CD4-positive, alpha-beta T cell treated with Interleukin-15 for 4 hours (primary cell): Measurements from ENCODE around the gene CRACR2A.

Experiments used
- DNase-seq: peaks from one replicate; pipeline ENCODE4 v3.0.0-alpha.2; 2020; ENCODE audit warnings: low spot score

The CRACR2A gene

DNA sequence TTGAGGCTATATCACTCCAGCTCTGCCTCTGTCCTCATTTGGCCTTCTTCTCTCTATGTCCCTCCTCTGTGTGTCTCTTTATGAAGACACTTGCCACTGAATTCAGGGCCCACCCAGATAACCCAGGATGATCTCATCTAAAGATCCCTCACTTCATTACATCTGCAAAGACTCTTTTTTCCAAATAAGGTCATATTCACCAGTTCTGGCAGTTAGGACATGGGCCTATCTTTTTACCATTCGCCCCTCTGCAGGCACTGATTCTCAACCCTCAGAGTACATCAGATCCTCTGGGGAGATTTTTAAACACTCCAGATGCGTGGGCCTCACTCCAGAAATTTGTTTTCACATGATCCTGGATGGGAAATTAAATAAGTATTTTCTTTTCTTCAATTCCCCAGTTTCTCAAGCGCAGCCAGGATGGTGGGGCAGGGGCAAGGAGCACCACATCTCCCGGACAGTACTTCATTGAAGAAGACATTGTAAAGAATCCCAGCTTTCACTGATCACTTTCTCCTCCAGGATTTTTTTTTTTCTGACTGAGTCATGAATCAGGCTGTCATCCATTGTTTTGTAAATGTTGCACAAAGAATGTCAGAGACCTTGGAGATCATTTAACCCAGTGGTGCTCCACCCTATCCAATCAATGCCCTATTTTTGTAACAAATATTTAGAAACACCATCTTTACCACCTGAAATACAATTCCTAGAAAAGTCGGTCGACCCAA is 27.4 kb downstream of the CRACR2A start:
- DNase-seq: no peak

DNA sequence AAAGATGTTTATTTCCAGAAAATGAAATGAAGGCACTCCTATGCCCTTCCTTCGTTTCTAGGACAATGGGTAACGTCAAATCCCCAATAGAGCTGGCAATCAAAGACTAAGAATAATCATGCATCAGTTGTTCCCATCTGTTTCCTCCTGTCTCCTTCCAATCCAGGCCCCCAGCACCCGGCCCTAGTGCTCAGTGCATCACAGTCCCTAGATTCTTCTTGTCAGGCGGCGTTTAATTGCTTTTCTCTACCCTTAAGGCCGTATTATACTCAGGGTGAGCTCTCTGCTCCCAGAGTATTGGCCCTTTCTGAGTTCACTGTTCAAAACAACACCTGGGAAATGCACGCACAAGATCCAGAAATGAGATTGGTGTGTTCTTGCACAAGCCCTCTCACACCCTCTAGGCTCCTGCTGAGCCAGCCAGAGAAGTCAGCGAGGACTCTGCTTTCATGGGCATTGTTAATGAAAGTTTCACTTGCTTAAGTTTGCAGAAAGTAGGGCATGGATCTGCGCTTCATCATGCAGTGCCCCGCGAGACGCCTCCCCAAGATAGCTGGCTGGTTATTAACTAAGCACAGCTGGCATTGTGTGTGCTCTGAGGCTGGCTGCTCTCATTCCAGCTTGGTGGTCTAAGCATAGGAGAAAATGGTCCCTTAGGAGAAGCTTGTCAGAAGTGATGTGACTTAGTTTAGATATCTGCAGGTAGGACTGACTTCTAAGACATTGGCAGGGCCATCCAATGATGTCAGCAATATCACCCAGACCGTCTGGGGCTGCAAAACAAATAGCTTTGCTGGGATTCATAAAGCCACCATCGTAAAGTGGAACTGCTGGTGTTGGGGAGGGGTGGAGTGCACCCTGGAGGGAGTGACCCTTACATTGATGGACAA is 28.7 kb downstream of the CRACR2A start:
- DNase-seq: no peak

DNA sequence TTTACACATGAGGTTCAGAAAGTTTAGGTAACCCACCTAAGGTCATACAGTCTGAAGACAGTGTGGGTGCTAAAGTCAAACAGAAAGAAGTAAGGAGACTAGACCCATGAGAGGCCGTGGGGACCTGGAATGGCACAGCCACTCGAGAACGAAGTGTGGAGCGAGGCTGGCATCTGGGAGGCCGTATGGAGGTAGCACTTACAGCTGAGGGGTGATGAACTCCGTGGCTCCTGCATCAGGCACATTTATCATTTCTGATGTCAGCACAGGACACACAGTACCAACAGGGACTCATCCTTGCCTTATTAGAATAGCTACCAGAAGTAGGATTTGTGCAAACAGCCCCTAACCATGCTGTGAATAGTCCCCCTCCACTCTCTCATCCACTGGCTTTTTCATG is 30.5 kb downstream of the CRACR2A start:
- no peak for DNase-seq

DNA sequence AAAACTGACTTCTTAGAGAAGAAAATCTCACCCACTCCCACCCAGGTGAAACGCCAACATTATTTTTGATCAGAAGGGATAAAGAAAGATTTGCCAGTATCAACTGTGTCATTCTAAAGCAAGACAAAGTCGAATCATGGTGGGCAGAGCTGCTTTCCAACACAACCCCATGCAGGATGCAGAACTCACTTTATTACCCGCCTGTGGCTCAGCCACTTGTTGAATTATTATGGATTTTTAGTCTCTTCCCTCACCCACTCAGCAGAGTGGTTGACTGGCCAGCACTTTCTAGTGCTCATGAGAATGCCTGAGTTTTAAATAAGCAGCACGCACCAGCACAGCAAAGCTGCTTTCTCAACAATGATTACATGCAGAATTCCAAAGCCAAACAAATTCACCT is 32.1 kb downstream of the CRACR2A start:
- no peak for DNase-seq

DNA sequence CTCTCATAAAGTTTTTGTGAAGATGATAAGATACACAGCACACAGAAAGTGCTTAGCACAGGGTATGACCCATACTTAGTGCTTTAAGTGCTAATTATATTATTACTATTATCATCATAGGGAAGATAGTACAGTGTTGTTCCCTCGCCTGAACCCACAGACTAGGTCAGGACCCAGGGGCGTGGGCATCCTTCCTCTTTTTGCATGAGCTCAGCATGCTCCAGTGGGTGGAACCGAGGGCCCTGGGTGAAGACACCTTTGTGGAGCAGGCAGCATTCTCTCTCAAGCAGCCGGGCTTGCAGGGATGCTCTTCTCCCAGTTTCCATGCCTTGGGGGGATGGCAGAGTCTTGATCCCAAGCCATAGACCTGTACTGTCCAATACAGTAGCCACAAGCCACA is 34.8 kb downstream of the CRACR2A start:
- peak; percentile 5 for DNase-seq

DNA sequence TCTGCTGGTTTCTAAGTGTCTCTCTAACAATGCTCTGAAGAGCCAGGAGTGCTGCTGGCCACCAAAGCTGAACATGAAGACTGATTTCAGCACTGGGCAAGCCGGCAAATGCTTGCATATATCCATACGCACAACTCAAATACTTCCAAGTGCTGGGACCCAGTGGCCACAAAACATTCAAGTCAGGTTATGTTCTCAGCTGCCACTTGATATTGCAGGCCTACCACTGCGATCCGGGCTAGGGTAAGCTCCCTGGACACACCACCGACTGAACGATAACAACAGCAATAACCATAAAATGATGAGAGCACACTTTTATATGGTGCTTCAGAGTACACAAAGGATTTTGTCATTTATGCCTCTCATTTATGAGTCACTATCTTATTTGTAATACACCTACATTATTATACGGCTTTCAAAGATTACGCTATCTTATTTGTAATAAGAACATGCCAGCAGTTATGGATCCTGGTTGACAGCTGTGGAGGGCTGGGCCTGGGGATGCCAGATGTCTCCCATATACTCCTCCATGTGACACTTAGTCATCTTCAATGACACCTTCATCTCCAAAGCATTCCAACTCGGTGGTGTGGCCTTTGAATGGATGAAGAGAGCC is 35.5 kb downstream of the CRACR2A start:
- DNase-seq: no peak

DNA sequence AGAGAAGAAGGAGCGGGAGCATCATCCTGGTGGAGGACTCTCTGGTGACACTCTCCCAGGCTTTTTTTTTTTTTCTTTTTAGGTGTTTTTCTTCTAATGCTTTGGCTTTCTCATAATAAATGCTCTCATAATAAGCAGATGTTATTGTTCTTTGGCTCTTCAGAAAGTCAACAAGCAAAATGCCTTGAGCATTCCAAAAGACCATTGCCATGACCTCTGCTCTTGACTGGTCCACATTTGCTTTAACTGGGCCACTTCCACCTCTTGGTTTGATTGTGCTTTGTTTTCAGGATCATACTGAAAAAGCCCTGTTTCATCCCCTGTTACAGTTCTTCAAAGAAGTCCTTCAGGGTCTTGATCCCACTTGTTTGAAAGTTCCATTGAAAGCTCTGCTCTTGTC is 36.9 kb downstream of the CRACR2A start:
- DNase-seq: no peak

DNA sequence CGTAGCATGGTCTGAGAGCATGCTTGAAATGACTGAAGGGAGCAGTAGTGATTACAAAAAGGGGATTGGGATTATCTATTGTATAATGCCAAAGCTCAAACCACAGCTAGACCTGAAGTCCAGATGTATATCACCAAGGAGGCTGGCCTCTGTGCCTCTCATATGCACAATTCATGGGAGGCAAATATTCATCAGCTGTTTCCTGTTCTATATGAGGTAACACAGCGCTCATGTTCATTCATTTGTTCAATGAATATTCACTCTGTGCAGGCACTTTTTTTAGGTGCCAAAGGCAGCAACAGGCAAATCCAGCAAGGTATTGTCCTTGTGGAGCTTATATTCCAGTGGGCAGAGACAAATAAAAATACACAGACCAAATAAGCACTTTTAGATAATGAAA is 39.0 kb downstream of the CRACR2A start:
- no peak for DNase-seq

DNA sequence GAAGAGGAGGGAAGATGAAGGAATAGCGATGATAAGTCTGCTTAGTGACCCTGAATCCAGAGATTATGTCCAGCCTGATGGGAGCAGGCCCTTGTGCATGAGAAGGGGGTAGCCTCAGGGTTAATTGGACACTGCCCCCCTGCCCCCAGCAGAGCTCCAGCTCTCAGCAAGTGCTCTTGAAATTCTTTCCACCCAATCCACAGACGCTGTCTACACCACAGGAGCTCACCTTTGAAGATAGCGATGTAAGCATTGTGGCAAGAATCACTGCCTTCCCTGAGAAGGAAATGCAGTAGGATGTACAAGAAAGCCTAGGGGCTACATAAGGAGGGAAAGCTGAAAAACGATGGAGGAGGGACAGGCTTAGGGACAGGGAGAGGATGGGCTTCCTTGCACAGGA is 39.4 kb downstream of the CRACR2A start:
- DNase-seq: no peak

DNA sequence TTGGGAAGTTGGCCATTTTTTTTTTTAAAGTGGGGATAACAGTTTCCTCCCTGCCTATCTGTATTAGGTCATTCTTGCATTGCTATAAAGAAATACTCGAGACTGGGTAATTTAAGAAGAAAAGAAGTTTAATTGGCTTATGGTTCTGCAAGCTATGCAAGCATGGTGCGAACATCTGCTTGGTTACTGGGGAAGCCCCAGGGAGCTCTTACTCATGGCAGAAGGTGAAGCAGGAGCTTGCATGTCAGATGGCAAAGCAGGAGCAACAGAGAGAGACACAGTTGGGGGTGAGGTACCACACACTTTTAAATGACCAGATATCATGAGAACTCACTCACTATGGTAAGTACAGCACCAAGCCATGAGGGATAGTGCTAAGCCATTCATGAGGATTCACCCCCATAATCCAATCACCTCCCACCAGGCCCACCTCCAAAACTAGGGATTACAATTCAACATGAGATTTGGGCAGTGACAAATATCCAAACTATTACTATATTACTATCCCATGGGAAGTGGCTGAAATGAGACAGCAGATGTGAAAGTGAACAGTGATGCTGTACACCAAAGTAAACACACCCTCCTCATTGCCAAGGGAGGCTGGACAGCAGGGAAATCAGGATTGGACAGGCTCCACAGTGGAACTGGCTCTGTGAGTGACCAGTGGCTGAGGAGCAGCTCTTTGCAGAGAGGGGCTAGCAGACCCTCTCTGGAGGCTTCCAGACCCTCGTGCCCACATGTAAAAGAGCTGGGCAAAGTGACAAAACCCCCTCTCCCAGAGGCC is 40.5 kb downstream of the CRACR2A start:
- DNase-seq: no peak

DNA sequence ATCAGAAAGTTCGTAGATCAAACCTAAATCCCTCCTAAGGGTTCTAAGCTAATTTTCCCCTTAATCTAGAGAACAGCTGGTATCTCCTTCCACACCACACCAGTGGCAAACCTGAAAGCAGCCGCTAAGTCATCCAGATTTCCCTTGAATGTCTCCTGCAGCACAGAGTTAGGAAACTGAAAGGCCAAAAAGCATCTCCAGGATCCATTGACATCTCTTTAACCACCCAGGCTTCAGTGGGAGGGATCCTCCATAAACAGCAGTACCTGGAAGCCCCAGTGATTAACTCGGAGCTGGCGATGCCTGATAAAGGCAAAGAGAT is 47.6 kb downstream of the CRACR2A start:
- DNase-seq: no peak

DNA sequence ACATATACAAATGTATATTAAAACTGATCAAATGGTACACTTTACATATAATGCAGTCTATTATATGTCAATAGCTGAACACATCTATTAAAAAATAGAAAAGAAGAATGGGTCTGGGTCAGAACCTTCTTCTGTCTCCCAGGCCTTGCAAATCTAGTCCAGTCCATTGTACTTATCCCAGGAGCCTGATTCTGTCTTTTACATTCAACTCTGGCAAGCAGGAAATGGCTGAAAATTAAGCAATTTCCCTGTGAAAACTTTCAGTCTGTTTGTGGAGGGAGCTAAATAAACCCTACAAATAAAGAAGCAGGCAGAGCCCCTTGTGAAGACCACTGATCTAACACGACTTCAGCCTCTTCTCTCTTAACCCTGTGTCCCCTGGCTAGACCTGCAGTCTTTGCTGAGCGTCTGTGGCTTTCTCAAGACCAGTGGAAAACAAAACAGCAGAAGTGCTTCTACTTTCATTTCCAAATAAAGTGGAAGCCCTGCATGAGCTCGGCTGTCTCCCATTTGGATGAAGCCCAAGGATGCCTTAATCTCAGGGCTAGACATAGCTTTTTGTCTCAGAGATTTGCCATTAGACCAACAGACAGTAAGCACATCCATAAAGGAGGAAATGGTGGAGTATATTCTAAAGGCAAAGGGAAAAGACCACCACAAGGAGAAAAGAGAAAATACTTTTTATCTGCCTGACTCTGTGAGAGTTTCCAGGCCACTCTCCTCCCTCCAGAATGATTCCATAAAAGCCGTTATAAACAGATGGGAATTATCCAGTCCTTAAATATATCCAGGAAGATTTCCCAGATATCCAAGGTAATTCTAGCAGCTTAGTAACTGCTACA is 48.2 kb downstream of the CRACR2A start:
- DNase-seq: no peak

DNA sequence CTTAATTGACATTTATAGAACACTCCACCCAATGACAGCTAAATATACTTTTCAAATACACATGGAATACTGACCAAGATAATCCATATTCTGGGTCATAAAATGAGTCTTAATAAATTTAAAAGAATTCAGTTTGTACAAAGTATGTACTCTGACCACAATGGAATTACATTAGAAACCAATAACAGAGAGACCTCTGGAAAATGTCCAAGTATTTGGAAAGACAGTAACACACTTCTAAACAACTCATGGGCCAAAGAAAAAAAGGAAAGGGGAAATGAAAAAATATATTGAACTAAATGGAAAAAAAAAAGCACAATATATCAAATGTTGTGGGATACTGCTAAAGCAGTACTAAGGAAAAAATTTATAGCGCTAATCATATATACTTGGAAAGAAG is 52.0 kb downstream of the CRACR2A start:
- DNase-seq: no peak

DNA sequence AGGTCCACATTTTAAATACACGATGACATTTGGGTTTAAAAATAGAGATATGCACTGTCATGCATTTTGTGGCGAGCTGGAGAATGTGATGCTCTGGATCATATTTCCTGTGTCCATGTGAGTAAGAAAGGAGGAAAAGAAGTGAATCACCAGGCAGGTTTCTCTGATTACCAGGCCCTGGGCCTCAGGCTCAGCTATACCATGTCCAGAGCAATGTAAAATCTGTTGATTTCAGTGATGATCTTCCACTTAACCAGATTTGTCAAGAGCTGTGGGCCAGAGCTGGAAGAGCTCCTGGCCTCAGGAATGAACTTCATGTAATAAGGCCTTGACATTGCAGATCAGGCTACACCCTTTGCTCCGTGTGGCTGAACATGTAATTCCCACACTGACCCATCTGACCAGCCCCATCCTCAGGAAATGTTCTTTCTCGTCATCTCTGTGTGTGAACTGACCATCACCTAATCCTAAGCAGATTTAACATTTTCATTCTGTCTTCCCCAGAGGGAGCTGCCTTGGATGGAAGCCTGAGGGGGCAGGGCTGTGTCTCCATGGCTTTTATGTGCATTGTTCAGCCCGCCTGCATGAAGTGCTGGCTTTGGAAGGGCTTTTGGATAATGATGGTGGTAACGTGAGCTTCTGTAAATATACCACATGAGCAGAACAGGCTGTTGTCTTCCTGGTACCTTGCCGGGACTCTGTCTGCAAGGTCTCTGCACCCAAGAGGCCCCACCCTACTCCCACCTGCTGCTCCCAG is 54.5 kb downstream of the CRACR2A start:
- no peak for DNase-seq

DNA sequence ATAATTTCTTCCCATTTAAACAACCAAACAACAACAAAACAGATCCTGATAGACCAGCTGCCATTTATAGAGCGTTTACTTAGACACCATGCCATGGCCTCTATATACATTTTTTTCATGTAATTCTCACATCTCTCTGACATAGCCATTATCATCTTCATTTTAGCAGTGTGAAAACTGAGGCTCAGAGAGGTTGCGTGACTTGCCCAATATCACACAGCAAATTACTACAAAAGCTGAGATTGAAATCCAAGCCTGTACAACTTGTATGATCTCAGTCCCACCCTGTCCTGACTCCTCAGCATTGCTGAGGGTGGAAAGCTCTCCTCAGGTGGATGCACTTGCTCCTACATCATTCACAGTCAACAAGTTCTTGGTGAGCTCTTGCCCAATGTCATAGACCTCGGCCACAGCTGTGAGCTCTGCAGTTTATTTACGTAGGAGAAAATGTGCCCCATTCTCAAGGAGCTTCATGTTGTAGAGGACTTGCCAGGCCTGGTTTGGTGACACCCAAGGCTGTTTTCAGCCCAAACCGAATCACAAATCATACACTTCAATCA is 55.5 kb downstream of the CRACR2A start:
- DNase-seq: no peak

DNA sequence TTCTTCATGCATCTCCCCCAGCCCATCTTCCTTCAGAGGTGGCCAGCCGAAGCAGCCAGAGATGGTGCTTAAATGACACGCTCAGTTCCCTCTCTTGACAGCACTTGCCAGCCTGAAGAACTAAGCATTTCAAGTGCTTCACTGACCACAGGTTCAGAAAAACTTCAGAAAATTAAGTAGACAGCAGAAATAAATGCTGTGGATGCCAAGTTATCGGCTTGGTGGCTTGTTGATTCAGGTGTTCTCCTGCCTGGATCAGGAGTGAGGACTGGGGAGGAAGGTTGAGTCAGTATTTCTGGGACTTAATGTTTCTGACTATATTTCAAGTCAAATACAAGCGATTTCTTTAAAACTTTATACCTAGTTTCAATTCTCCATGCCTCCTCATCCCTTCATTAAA is 58.2 kb downstream of the CRACR2A start:
- DNase-seq: no peak

DNA sequence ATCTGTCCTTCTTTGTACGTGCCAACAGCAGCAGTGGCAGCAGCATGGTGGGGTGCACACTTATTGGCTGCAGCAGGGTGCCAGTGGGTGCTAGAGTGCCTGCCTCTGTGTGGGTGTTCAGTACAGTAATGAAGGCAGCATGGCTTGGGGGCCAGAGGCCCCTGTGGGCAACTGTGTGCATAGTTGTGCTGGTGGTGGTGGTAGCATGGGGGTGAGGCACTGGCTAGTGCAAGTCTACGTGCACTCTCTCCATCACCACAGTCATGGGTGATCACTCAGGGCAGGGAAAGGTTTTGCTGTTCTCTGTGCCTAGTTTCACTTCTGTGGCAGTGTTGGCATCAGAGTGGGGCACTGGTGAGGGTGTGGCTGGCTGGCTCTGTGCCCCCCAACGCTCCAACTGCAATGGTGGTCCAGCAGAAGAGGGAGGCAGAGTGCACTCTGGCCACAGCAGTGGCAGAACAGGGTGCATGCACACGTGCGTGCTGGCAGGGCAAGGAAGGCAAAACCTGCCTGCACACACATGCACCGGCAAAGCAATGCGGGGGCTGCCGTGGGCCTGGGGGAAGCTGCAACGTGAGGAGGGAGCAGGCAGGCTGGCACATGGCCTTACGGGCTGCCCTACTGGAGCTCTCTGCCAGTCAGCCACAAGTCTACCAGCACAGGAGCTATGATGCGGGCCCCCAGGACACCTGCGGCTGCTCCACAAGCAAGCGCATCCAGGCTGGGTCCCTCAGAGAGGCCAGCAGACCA is 60.1 kb downstream of the CRACR2A start:
- no peak for DNase-seq

DNA sequence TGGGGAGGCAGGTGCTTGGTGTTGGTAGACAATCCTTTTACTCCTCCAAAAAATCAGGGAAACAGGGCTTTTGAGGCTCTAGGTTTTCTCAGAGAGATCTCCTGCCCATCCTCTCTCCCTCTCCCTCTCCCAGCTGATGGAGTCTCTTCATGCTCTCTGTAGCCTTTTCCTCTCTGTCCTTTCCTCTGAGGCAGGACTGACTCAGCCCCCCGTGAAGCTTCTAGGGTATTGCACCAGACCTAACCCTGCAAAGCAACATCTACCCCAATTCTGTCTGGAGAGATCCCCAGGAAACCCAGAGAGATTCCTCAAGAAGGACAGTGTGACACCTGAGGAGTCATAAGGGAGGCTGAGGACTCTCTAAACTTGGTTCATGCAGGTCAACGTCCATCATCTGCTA is 66.4 kb downstream of the CRACR2A start:
- no peak for DNase-seq

DNA sequence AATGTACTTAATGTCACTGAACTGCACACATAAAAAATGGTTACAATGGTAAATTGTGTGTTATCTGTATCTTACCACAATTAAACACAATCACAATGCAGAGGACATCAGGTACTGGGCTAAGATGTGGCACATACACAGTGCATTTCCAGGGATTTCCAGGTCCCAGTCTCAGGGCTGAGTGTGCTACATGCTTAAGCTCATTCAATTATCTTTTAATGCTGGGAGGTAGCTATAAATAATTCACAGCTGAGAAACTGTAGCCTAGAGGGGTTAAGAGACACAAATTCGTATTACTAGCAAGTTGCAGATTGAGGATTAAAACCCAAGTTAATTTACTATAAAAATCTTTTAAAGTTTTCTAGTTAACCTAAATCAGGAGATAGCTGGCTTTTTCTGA is 67.1 kb downstream of the CRACR2A start:
- no peak for DNase-seq
